SK-N-SH (cell line): Measurements from ENCODE around the gene SUCNR1. TPM values are rescaled to one million over a fixed set of nuclear protein-coding genes. Genes with fewer than 3 reads are reported as not detected.
A peak's percentile ranks its signal among the peaks of the same experiment; 100 is the strongest.

Experiments used
- CTCF ChIA-PET: fragments of 300-600, 350-600 bp; formaldehyde crosslinking; extraction: SDS; loops from one replicate; lab custom pipeline; 2021; lab: Yijun Ruan, JAX
- POLR2A ChIA-PET: fragments of 350-600 bp; sonication (Branson Sonifier 250); formaldehyde crosslinking; extraction: SDS; loops from one replicate; lab custom pipeline; 2020; ENCODE audit warnings: antibody characterized with exemption, inconsistent platforms; lab: Yijun Ruan, JAX
- DNase-seq: peaks from one replicate; pipeline ENCODE4 v3.0.0; 2012
- H2AFZ ChIP-seq: fragments of 200-600 bp; sonication (generic); 2 replicates; pipeline ENCODE4 v1.8.1; 2016; ENCODE audit warnings: antibody characterized with exemption, mild to moderate bottlenecking, low read depth
- H3F3A ChIP-seq: fragments of 200-600 bp; sonication (generic); replicated peaks from 2 replicates; pipeline ENCODE3; 2016; ENCODE audit warnings: antibody characterized with exemption, mild to moderate bottlenecking; ENCODE audit not compliant: insufficient read depth
- H3K27ac ChIP-seq, 2 experiments: fragments of 200-500 bp in 1 of 2; fragments of 200-600 bp in 1 of 2; sonication (Bioruptor generic) in 1 of 2; sonication (generic), shearing (Covaris generic) in 1 of 2; 2 replicates each; pipeline versions ENCODE4 v1.5.1 to v1.6.1; 2014 to 2016; ENCODE audit warnings: low read depth in 2 of 2, inconsistent platforms in 1 of 2, low read length in 1 of 2, mild to moderate bottlenecking in 1 of 2, mixed read lengths in 1 of 2
- H3K27me3 ChIP-seq: fragments of 200-600 bp; sonication (generic), shearing (Covaris generic); 2 replicates; pipeline ENCODE4 v1.6.1; 2016; ENCODE audit warnings: mixed run types; ENCODE audit not compliant: insufficient read depth
- H3K36me3 ChIP-seq, 2 experiments: fragments of 200-500 bp in 1 of 2; fragments of 200-600 bp in 1 of 2; sonication (Bioruptor generic) in 1 of 2; sonication (generic) in 1 of 2; replicated peaks in 1 of 2; 2 replicates each; pipeline versions ENCODE3 to v1.5.1; 2014 to 2016; ENCODE audit warnings: low read length in 1 of 2, mild to moderate bottlenecking in 1 of 2; ENCODE audit not compliant: insufficient read depth in 2 of 2, control insufficient read depth in 1 of 2
- H3K4me1 ChIP-seq, 2 experiments: fragments of 200-500 bp in 1 of 2; fragments of 200-600 bp in 1 of 2; sonication (Bioruptor generic) in 1 of 2; sonication (generic), shearing (Covaris generic) in 1 of 2; 2 replicates each; pipeline versions ENCODE4 v1.5.1 to v1.6.1; 2014 to 2016; ENCODE audit warnings: low read depth in 1 of 2, low read length in 1 of 2, mixed run types in 1 of 2; ENCODE audit not compliant: insufficient read depth in 2 of 2, control insufficient read depth in 1 of 2
- H3K4me2 ChIP-seq: fragments of 200-600 bp; sonication (generic), shearing (Covaris generic); 2 replicates; pipeline ENCODE4 v1.6.1; 2017; ENCODE audit warnings: mixed run types
- H3K4me3 ChIP-seq, 2 experiments: fragments of 200-500 bp in 1 of 2; fragments of 200-600 bp in 1 of 2; sonication (Bioruptor generic) in 1 of 2; sonication (generic), shearing (Covaris generic) in 1 of 2; 2 replicates each; pipeline versions ENCODE4 v1.5.1 to v1.8.1; 2014 to 2016; ENCODE audit warnings: low read depth in 2 of 2, inconsistent platforms in 1 of 2, low read length in 1 of 2, mild to moderate bottlenecking in 1 of 2, mixed read lengths in 1 of 2, moderate library complexity in 1 of 2
- H3K79me2 ChIP-seq: fragments of 200-600 bp; sonication (generic); 2 replicates; pipeline ENCODE4 v1.8.1; 2017; ENCODE audit warnings: mild to moderate bottlenecking; ENCODE audit not compliant: insufficient read depth
- H3K9ac ChIP-seq: fragments of 200-600 bp; sonication (generic); 2 replicates; pipeline ENCODE4 v1.6.1; 2017; ENCODE audit warnings: mixed run types
- H3K9me2 ChIP-seq: fragments of 200-600 bp; sonication (generic); 2 replicates; pipeline ENCODE4 v1.6.1; 2017; ENCODE audit warnings: mixed run types
- H3K9me3 ChIP-seq: fragments of 200-600 bp; sonication (generic); 2 replicates; pipeline ENCODE4 v1.6.1; 2017; ENCODE audit warnings: mixed run types, mild to moderate bottlenecking, moderate library complexity
- H4K20me1 ChIP-seq: fragments of 200-600 bp; sonication (generic); 2 replicates; pipeline ENCODE4 v1.6.1; 2017; ENCODE audit warnings: mild to moderate bottlenecking, mixed run types; ENCODE audit not compliant: insufficient read depth
- CTCF ChIP-seq: fragments of 200-600 bp; sonication (generic); IDR thresholded peaks from 2 replicates; pipeline ENCODE4 v1.6.1; 2017; ENCODE audit warnings: antibody characterized with exemption, mild to moderate bottlenecking, moderate library complexity
- ELF1 ChIP-seq: IDR thresholded peaks from 2 replicates; pipeline ENCODE4 v1.4.0; 2012
- EP300 ChIP-seq, 2 experiments: IDR thresholded peaks; 2 replicates each; pipeline versions ENCODE4 v1.4.0 to v1.6.1; 2012; ENCODE audit warnings: borderline replicate concordance in 1 of 2, low read depth in 1 of 2, low read length in 1 of 2
- FOSL2 ChIP-seq: IDR thresholded peaks from 2 replicates; pipeline ENCODE4 v1.4.0; 2012; ENCODE audit warnings: low read depth, mild to moderate bottlenecking, moderate library complexity, borderline replicate concordance
- FOXJ3 ChIP-seq: sonication (generic); formaldehyde crosslinking; IDR thresholded peaks from 2 replicates; pipeline ENCODE4 v1.5.1; 2020; ENCODE audit warnings: mild to moderate bottlenecking, missing genetic modification reagents
- GATA2 ChIP-seq: sonication (generic); formaldehyde crosslinking; IDR thresholded peaks from 2 replicates; pipeline ENCODE4 v1.5.0; 2020; ENCODE audit warnings: mild to moderate bottlenecking, missing genetic modification reagents
- IRF3 ChIP-seq: fragments of 150-350 bp; IDR thresholded peaks from 2 replicates; pipeline ENCODE4 v1.6.1; 2016; ENCODE audit warnings: mild to moderate bottlenecking, low read depth, low read length
- JUND ChIP-seq: IDR thresholded peaks from 2 replicates; pipeline ENCODE4 v1.4.0; 2012
- MAX ChIP-seq: IDR thresholded peaks from 2 replicates; pipeline ENCODE4 v1.4.0; 2012; ENCODE audit warnings: low read depth
- NRF1 ChIP-seq: IDR thresholded peaks from 2 replicates; pipeline ENCODE4 v1.6.1; 2012; ENCODE audit warnings: low read depth, mild to moderate bottlenecking, low read length
- PBX3 ChIP-seq: IDR thresholded peaks from 2 replicates; pipeline ENCODE4; 2012
- REST ChIP-seq: IDR thresholded peaks from 2 replicates; pipeline ENCODE4 v1.6.1; 2012; ENCODE audit warnings: mild to moderate bottlenecking, low read depth, low read length, moderate library complexity
- RXRA ChIP-seq: IDR thresholded peaks from 2 replicates; pipeline ENCODE4 v1.4.0; 2012; ENCODE audit warnings: low read depth, mild to moderate bottlenecking, borderline replicate concordance
- TAF1 ChIP-seq: IDR thresholded peaks from 2 replicates; pipeline ENCODE4 v1.6.1; 2012; ENCODE audit warnings: low read depth, mild to moderate bottlenecking, low read length, moderate library complexity, borderline replicate concordance
- TCF12 ChIP-seq: IDR thresholded peaks from 2 replicates; pipeline ENCODE4 v1.4.0; 2012
- TEAD4 ChIP-seq: IDR thresholded peaks from 2 replicates; pipeline ENCODE4 v1.4.0; 2012; ENCODE audit warnings: mild to moderate bottlenecking, borderline replicate concordance; ENCODE audit not compliant: insufficient read depth
- USF2 ChIP-seq: fragments of 150-350 bp; IDR thresholded peaks from 2 replicates; pipeline ENCODE4 v1.6.1; 2017; ENCODE audit warnings: antibody characterized with exemption, low read length, low read depth, borderline replicate concordance
- YY1 ChIP-seq: IDR thresholded peaks from 2 replicates; pipeline ENCODE4 v1.4.0; 2012; ENCODE audit warnings: low read depth, mild to moderate bottlenecking
- polyA plus RNA-seq, 3 experiments: library from polyadenylated mRNA; depleted of rRNA; stranded (reverse); fragments of >200 nt; gene quantifications; 2 replicates each; pipeline ENCODE4 v1.2.3, GENCODE V29; 2012

The SUCNR1 gene
- polyA plus RNA-seq, 1 of the 3 experiments (the other 2 are of a cell fraction): 1.5 TPM

GRCh38 chr3:151859233-151859673 is 14.2 kb upstream of the SUCNR1 start (continued):
- TF ChIP-seq PBX3 (no peak), MAX (no peak), REST (no peak), RXRA (no peak)
- TF ChIP-seq, all 33 proteins: peak for 0

GRCh38 chr3:151859905-151860304 is 13.5 kb upstream of the SUCNR1 start:
- no peaks in the 10 kb centered on the region for H3K9me2 ChIP-seq
- peaks cover 47% of the 10 kb centered on the region for H3K79me2 ChIP-seq
- H3K4me1 ChIP-seq: peaks cover 0 to 21% of the 10 kb centered on the region in 2 experiments; a peak in 2 of 4 replicates
- H3K4me3 ChIP-seq: no peak overlapping the region
- no peak overlapping the region for H2AFZ ChIP-seq
- peak overlapping the region; percentile 18 to 82 for H3K27ac ChIP-seq
- ChIA-PET CTCF (no interaction called here), POLR2A (no interaction called here)
- no peak overlapping the region for H3K4me2 ChIP-seq
- no peak for DNase-seq
- no peaks in the 10 kb centered on the region for H3K27me3 ChIP-seq
- peaks cover 21% of the 10 kb centered on the region for H3F3A ChIP-seq
- peaks cover 0 to 30% of the 10 kb centered on the region in 2 experiments for H3K36me3 ChIP-seq
- H3K9me3 ChIP-seq: no peaks in the 10 kb centered on the region
- H4K20me1 ChIP-seq: no peaks in the 10 kb centered on the region
- H3K9ac ChIP-seq: no peak overlapping the region
- TF ChIP-seq IRF3: no peak
- no peak for TF ChIP-seq TEAD4
- no peak for TF ChIP-seq REST
- TF ChIP-seq EP300 (IDR thresholded peaks at IDR 0.05; ENCODE audit: borderline replicate concordance in 1 of 2, low read depth in 1 of 2, low read length in 1 of 2): no peak
- no peak for TF ChIP-seq YY1
- no peak for TF ChIP-seq FOSL2
- no peak for TF ChIP-seq GATA2 (CRISPR knock-in tag)
- TF ChIP-seq USF2: no peak
- no peak for TF ChIP-seq TCF12
- TF ChIP-seq MAX: no peak
- TF ChIP-seq ELF1: no peak
- TF ChIP-seq NRF1: no peak
- no peak for TF ChIP-seq TAF1
- no peak for TF ChIP-seq CTCF
- TF ChIP-seq JUND: no peak
- no peak for TF ChIP-seq FOXJ3 (CRISPR knock-in tag)
